Breast epithelium (tissue), 3 donors: Measurements from ENCODE around the gene ZBTB14.

Experiments used
- CTCF ChIP-seq, 3 donors: fragments of 450-650 bp; IDR thresholded peaks; one replicate each; pipeline ENCODE4 v1.5.1; 2016 to 2017; ENCODE audit warnings: antibody characterized with exemption in 3 of 3, mild to moderate bottlenecking in 3 of 3, moderate library complexity in 3 of 3
- POLR2A ChIP-seq: fragments of 450-650 bp; IDR thresholded peaks from one replicate; pipeline ENCODE4 v1.6.1; 2016; ENCODE audit warnings: antibody characterized with exemption, mild to moderate bottlenecking, moderate library complexity
- POLR2AphosphoS5 ChIP-seq, 3 donors: sonication (generic); formaldehyde crosslinking; IDR thresholded peaks; one replicate each; pipeline ENCODE4 v1.6.1; 2017; ENCODE audit warnings: antibody characterized with exemption in 3 of 3

- no peak for TF ChIP-seq CTCF (IDR thresholded peaks at IDR 0.05)
- TF ChIP-seq POLR2AphosphoS5 (IDR thresholded peaks at IDR 0.05): no peak
- no peak for TF ChIP-seq POLR2A
Measured at GRCh38 chr18:5309888-5310470, 14.5 kb upstream of the ZBTB14 start.
